ENCODE data around the gene NXPH3.

DNA sequence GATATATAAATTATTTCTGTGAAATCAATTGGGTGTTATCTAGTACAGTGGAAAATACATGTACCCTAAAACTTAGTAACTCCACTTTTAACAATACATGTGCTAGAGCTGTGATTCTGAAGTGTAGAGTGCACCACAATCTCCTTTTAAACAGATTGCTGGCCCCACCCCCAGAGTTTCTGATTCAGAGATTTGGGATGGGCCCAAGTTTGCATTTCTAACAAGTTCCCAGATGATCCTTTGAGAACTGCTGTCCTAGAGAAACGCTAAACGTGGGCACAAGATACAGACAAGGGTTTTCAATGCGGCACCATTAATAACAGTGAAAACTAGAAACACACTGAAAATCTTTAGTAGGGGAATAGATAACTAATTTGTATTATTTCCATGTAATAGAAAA, 49.2 kb downstream of the NXPH3 start:
- TF ChIP-seq ELF4 (IDR thresholded peaks at IDR 0.05), result no peak
- no peak for TF ChIP-seq TARDBP (IDR thresholded peaks at IDR 0.05)
- no peak for TF ChIP-seq FOXM1 (IDR thresholded peaks at IDR 0.05; ENCODE audit: borderline replicate concordance)
- no peak for TF ChIP-seq SUZ12 (IDR thresholded peaks at IDR 0.05)

Measured in HEK293T (cell line).